ENCODE measurements around the gene DYNLT1. TPM values are rescaled to one million over a fixed set of nuclear protein-coding genes. Genes with fewer than 3 reads are reported as not detected.

Gene DYNLT1
- total and polyA plus RNA-seq, 2 of the 4 experiments (the other 2 are of a cell fraction), result 235 to 349 TPM

DNA sequence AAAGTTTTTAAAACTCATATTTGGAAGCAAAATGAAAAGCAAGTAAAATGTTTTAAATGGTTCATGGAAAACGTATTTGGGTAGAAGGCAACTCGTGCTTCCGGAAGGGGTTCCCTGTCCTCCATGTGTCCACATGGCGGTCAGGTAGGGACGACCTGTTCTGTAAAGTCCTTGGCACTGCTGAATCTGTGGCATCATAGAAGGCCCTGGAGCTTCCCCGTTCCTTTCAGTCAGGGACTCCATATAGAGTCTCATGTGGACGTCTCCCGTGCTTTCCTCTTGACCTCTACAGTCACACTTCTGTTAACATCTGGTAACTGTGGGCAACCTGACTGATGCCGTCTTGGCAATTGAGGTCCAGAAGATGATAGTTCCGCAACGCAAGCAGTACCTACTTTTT, 11.4 kb downstream of the DYNLT1 start:
- Histone ChIP-seq H2AFZ (replicated peaks; ENCODE audit: low read length, poor library complexity) (no peak overlapping the region), H4K20me1 (ENCODE audit: insufficient read depth, low read length) (peaks cover 12% of the 10 kb centered on the region; the same call in 1 of the 2 replicates), H3K4ac (ENCODE audit: low read depth, low read length) (peak overlapping the region; percentile 79), H3K4me2 (ENCODE audit: low read depth, low read length) (no peak overlapping the region), H2BK120ac (ENCODE audit: low read depth, low read length) (peak overlapping the region; percentile 62), H3K4me1 (ENCODE audit: control insufficient read depth, insufficient read depth, low read length) (peaks cover 14% of the 10 kb centered on the region), H3K27ac (ENCODE audit: insufficient read depth, low read length) (peak overlapping the region; percentile 74; the same call in 1 of the 2 replicates), H2BK20ac (ENCODE audit: low read depth, low read length) (peak overlapping the region; percentile 11; the same call in 1 of the 2 replicates), H3K9ac (ENCODE audit: low read depth, low read length) (no peak overlapping the region), H3K27me3 (ENCODE audit: control insufficient read depth, insufficient read depth, low read length) (no peaks in the 10 kb centered on the region), H4K8ac (ENCODE audit: low read depth in 2 of 2, low read length in 2 of 2) (peak overlapping the region in 1 of 2 experiments; percentile 73; a peak in 2 of 4 replicates), H3K9me3 (ENCODE audit: control insufficient read depth, insufficient read depth, low read length) (no peaks in the 10 kb centered on the region), H2AK9ac (replicated peaks; ENCODE audit: low read depth, low read length, poor library complexity) (no peak overlapping the region), H3K18ac (ENCODE audit: low read depth, low read length) (peak overlapping the region; percentile 87; the same call in 1 of the 2 replicates), H3K79me1 (ENCODE audit: low read depth in 1 of 2, low read length in 2 of 2) (peaks cover 10 to 63% of the 10 kb centered on the region in 2 experiments), H3K36me3 (ENCODE audit: control insufficient read depth, insufficient read depth, low read length) (peaks cover 28% of the 10 kb centered on the region), H4K5ac (ENCODE audit: low read depth, low read length) (peak overlapping the region; percentile 79), H3K4me3 (ENCODE audit: insufficient read depth, low read depth, low read length) (no peak overlapping the region), H3K56ac (ENCODE audit: extremely low read depth, insufficient read depth, low read length) (no peak overlapping the region), H2BK5ac (ENCODE audit: low read depth, low read length, poor library complexity, severe bottlenecking) (peak overlapping the region; percentile 56), H3K23ac (ENCODE audit: low read depth, low read length) (no peak overlapping the region), H2BK15ac (ENCODE audit: low read depth, low read length) (peak overlapping the region; percentile 11; the same call in 1 of the 3 replicates), H3K14ac (replicated peaks; ENCODE audit: low read depth, low read length) (no peak overlapping the region), H4K91ac (ENCODE audit: insufficient read depth, low read depth, low read length) (peak overlapping the region; percentile 52; the same call in 1 of the 2 replicates), H2AK5ac (ENCODE audit: low read depth, low read length) (peak overlapping the region; percentile 48; the same call in 1 of the 2 replicates), H3K9me1 (ENCODE audit: insufficient read depth, low read length) (peaks cover 21% of the 10 kb centered on the region)
- POLR2A ChIA-PET (ENCODE audit: unreplicated experiment), result no interaction called here
- CTCF ChIA-PET, result no interaction called here
- BruUV-seq (replicated peaks), result no TSS peak
- ATAC-seq (ENCODE audit: low read depth) (no peak), DNase-seq (no peak)
- dilution Hi-C loops (cut with HindIII; ENCODE audit: low sequenced_read_pairs, unreplicated experiment) (no loop called here), intact Hi-C loops (cut with micrococcal nuclease) (no loop called here), in situ Hi-C loops (cut with MboI; ENCODE audit: low sequenced_read_pairs) (loop anchor here (25.0 kb wide), 1 partner anchor 1079 kb away; no protein-coding TSS in a partner anchor)
- WGBS, 2 experiments (ENCODE audit: extremely low coverage in 2 of 2, insufficient read length in 1 of 2), result 89% methylated on average over 7 of the region's 11 CpGs; no CpG with 5 or more reads in 1 of the 2 experiments
- TF ChIP-seq CEBPB (IDR thresholded peaks at IDR 0.05; ENCODE audit: low read depth, low read length), result no peak
- TF ChIP-seq, protein P1, sequence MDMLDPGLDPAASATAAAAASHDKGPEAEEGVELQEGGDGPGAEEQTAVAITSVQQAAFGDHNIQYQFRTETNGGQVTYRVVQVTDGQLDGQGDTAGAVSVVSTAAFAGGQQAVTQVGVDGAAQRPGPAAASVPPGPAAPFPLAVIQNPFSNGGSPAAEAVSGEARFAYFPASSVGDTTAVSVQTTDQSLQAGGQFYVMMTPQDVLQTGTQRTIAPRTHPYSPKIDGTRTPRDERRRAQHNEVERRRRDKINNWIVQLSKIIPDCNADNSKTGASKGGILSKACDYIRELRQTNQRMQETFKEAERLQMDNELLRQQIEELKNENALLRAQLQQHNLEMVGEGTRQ (IDR thresholded peaks at IDR 0.05; ENCODE audit: low read depth, low read length), result no peak
- no peak for TF ChIP-seq BHLHE40 (IDR thresholded peaks at IDR 0.05; ENCODE audit: low read depth, low read length)
- TF ChIP-seq CHD1 (IDR thresholded peaks at IDR 0.05; ENCODE audit: low read depth, low read length), result no peak
- no peak for TF ChIP-seq RFX5 (IDR thresholded peaks at IDR 0.05; ENCODE audit: low read depth, low read length)
- no peak for TF ChIP-seq SMC3 (IDR thresholded peaks at IDR 0.05; ENCODE audit: low read depth, low read length)

Measured in IMR-90 (cell line).